ENCODE measurements around the gene RALGDS. TPM values are rescaled to one million over a fixed set of nuclear protein-coding genes. Genes with fewer than 3 reads are reported as not detected.

Gene RALGDS
- total and polyA plus RNA-seq, 2 donors (not counting 1 experiment from before 2014, with no cell fraction given), result 62.4 to 88.0 TPM

DNA sequence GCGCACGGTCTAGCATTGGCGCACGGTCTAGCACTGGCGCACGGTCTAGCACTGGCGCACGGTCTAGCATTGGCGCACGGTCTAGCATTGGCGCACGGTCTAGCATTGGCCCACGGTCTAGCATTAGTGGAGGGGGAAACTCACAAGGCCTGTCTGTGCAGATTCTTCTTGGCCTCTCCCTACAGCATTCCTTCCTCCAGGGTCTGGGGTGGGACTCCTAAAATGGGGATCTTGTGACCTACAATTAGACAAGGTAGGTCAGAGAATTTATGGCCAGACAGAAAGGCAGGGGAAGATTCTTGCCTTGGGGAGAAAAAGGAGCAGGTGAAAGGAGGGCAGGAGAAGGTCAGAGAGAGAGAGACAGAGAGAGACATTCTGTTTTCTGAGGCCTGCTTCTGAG lies 48.1 kb upstream of the RALGDS start:
- CTCF ChIA-PET, result interaction anchor here (0.6 to 2.7 kb wide), 2 partner anchors 11 to 17 kb away, joined by 3 to 10 read pairs; no protein-coding TSS in a partner anchor
- H3K27ac Mint-ChIP-seq, result no peak overlapping the region
- Histone ChIP-seq H3K36me3 (replicated peaks in 1 of 2; ENCODE audit: control extremely low read depth in 1 of 2, control insufficient read depth in 1 of 2, extremely low read depth in 1 of 2, insufficient read depth in 2 of 2, low read length in 1 of 2) (no peaks in the 10 kb centered on the region), H3K27ac (ENCODE audit: low read length in 2 of 2) (no peak overlapping the region), H3K4me1 (ENCODE audit: control insufficient read depth in 2 of 2, insufficient read depth in 2 of 2, low read length in 2 of 2) (peaks cover 19 to 22% of the 10 kb centered on the region in 2 donors), H3K4me3 (ENCODE audit: control extremely low read depth in 1 of 5, extremely low read depth in 1 of 5, insufficient read depth in 1 of 5, low read depth in 2 of 5, low read length in 4 of 5) (no peak overlapping the region), H4K20me1 (ENCODE audit: control insufficient read depth, insufficient read depth, low read length, poor library complexity, severe bottlenecking) (no peaks in the 10 kb centered on the region), H3K79me2 (ENCODE audit: control insufficient read depth, insufficient read depth, low read length) (no peaks in the 10 kb centered on the region), H3K9me3 (ENCODE audit: control extremely low read depth in 1 of 3, control insufficient read depth in 2 of 3, insufficient read depth in 1 of 3, low read length in 2 of 3) (peaks cover 0 to 3% (median 0%) of the 10 kb centered on the region in 3 donors), H3K4me2 (replicated peaks; ENCODE audit: low read depth, low read length, poor library complexity, severe bottlenecking) (no peak overlapping the region), H2AFZ (ENCODE audit: insufficient read depth, low read depth, low read length, poor library complexity, severe bottlenecking) (no peak overlapping the region), H3K9ac (ENCODE audit: low read length) (no peak overlapping the region), H3K27me3 (replicated peaks in 1 of 4; ENCODE audit: control extremely low read depth in 1 of 4, control insufficient read depth in 3 of 4, insufficient read depth in 4 of 4, low read length in 3 of 4) (peaks cover 0 to 20% (median 5%) of the 10 kb centered on the region in 4 experiments)
- H3K4me1 Mint-ChIP-seq, result peaks cover 17% of the 10 kb centered on the region
- H3K27me3 Mint-ChIP-seq, result peaks cover 20% of the 10 kb centered on the region
- 98% methylated on average over 13 of the region's 13 CpGs for WGBS (ENCODE audit: insufficient coverage)
- no peak for DNase-seq
- ATAC-seq (ENCODE audit: low read depth), result no peak
- TF ChIP-seq, protein P1, sequence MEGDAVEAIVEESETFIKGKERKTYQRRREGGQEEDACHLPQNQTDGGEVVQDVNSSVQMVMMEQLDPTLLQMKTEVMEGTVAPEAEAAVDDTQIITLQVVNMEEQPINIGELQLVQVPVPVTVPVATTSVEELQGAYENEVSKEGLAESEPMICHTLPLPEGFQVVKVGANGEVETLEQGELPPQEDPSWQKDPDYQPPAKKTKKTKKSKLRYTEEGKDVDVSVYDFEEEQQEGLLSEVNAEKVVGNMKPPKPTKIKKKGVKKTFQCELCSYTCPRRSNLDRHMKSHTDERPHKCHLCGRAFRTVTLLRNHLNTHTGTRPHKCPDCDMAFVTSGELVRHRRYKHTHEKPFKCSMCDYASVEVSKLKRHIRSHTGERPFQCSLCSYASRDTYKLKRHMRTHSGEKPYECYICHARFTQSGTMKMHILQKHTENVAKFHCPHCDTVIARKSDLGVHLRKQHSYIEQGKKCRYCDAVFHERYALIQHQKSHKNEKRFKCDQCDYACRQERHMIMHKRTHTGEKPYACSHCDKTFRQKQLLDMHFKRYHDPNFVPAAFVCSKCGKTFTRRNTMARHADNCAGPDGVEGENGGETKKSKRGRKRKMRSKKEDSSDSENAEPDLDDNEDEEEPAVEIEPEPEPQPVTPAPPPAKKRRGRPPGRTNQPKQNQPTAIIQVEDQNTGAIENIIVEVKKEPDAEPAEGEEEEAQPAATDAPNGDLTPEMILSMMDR (IDR thresholded peaks at IDR 0.05), result no peak
- no peak for TF ChIP-seq EZH2 (IDR thresholded peaks at IDR 0.05; ENCODE audit: borderline replicate concordance, insufficient read depth, low read depth, low read length, poor library complexity, severe bottlenecking)
- no peaks in the 10 kb centered on the region for H3K9me3 Mint-ChIP-seq (ENCODE audit: insufficient read depth)
- POLR2A ChIA-PET, result no interaction called here
- intact Hi-C loops (cut with micrococcal nuclease), result no loop called here
- H3K4me3 Mint-ChIP-seq, result no peak overlapping the region

DNA sequence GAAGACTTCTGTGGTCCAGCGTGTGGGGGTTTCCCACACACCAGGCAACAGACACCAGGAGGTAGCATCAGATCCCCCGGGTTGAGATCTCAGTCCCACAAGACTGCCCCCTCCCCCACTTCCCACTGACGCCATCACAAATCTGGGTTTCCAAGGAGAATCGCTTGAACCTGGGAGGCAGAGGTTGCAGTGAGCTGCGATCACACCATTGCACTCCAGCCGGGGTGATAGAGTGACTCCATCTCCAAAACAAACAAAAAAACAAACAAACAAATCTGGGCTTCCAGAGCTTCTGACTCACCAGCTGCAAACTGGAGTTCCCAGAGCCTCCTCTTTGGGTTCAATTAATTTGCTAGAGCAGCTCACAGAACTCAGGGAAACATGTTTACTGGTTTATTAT lies 47.4 kb upstream of the RALGDS start:
- peaks cover 20% of the 10 kb centered on the region for H3K27me3 Mint-ChIP-seq
- H3K27ac ChIP-seq (ENCODE audit: low read length in 2 of 2), result no peak overlapping the region
- H3K27ac Mint-ChIP-seq, result no peak overlapping the region
- no peak overlapping the region for H3K4me3 Mint-ChIP-seq
- H3K9ac ChIP-seq (ENCODE audit: low read length), result no peak overlapping the region
- H3K9me3 ChIP-seq (ENCODE audit: control extremely low read depth in 1 of 3, control insufficient read depth in 2 of 3, insufficient read depth in 1 of 3, low read length in 2 of 3), result peaks cover 0 to 3% (median 0%) of the 10 kb centered on the region in 3 donors
- DNase-seq, result no peak
- peaks cover 0 to 20% (median 5%) of the 10 kb centered on the region in 4 experiments for H3K27me3 ChIP-seq (replicated peaks in 1 of 4; ENCODE audit: control extremely low read depth in 1 of 4, control insufficient read depth in 3 of 4, insufficient read depth in 4 of 4, low read length in 3 of 4)
- no peaks in the 10 kb centered on the region for H3K36me3 ChIP-seq (replicated peaks in 1 of 2; ENCODE audit: control extremely low read depth in 1 of 2, control insufficient read depth in 1 of 2, extremely low read depth in 1 of 2, insufficient read depth in 2 of 2, low read length in 1 of 2)
- H3K4me1 Mint-ChIP-seq, result peaks cover 21% of the 10 kb centered on the region
- no peak overlapping the region for H2AFZ ChIP-seq (ENCODE audit: insufficient read depth, low read depth, low read length, poor library complexity, severe bottlenecking)
- H3K4me2 ChIP-seq (replicated peaks; ENCODE audit: low read depth, low read length, poor library complexity, severe bottlenecking), result no peak overlapping the region
- H3K4me3 ChIP-seq (ENCODE audit: control extremely low read depth in 1 of 5, extremely low read depth in 1 of 5, insufficient read depth in 1 of 5, low read depth in 2 of 5, low read length in 4 of 5), result no peak overlapping the region
- TF ChIP-seq EZH2 (IDR thresholded peaks at IDR 0.05; ENCODE audit: borderline replicate concordance, insufficient read depth, low read depth, low read length, poor library complexity, severe bottlenecking), result no peak
- TF ChIP-seq, protein P1 (IDR thresholded peaks at IDR 0.05), result no peak
- H3K4me1 ChIP-seq (ENCODE audit: control insufficient read depth in 2 of 2, insufficient read depth in 2 of 2, low read length in 2 of 2), result peaks cover 21 to 26% of the 10 kb centered on the region in 2 donors
- ATAC-seq (ENCODE audit: low read depth), result no peak
- POLR2A ChIA-PET, result no interaction called here
- no peaks in the 10 kb centered on the region for H3K9me3 Mint-ChIP-seq (ENCODE audit: insufficient read depth)
- no peaks in the 10 kb centered on the region for H4K20me1 ChIP-seq (ENCODE audit: control insufficient read depth, insufficient read depth, low read length, poor library complexity, severe bottlenecking)
- peaks cover 6% of the 10 kb centered on the region for H3K79me2 ChIP-seq (ENCODE audit: control insufficient read depth, insufficient read depth, low read length)
- CTCF ChIA-PET, result interaction anchor here (0.6 to 2.7 kb wide), 4 partner anchors 12 to 147 kb away, joined by 3 to 10 read pairs (median 4); no protein-coding TSS in a partner anchor
- intact Hi-C loops (cut with micrococcal nuclease), result no loop called here
- 65% methylated on average over 5 of the region's 6 CpGs for WGBS (ENCODE audit: insufficient coverage)
